ENCODE measurements around the gene AKR7A2.

The AKR7A2 gene

GRCh38 chr1:19344372-19344810 is 32.4 kb upstream of the AKR7A2 start:
- Histone ChIP-seq H3K9ac (ENCODE audit: low read length in 5 of 5) (no peak overlapping the region), H3K27me3 (ENCODE audit: control insufficient read depth in 5 of 5, insufficient read depth in 4 of 5, low read length in 5 of 5) (no peaks in the 10 kb centered on the region), H3K36me3 (ENCODE audit: control insufficient read depth in 5 of 5, insufficient read depth in 5 of 5, low read length in 5 of 5) (peaks cover 0 to 70% (median 57%) of the 10 kb centered on the region in 5 donors), H3K9me3 (ENCODE audit: control insufficient read depth in 5 of 5, low read length in 5 of 5) (no peaks in the 10 kb centered on the region), H3K4me3 (ENCODE audit: low read depth in 1 of 5, low read length in 5 of 5) (no peak overlapping the region), H3K4me1 (ENCODE audit: control insufficient read depth in 5 of 5, insufficient read depth in 5 of 5, low read length in 5 of 5) (peaks cover 0 to 29% (median 13%) of the 10 kb centered on the region in 5 donors), H3K27ac (ENCODE audit: low read depth, low read length) (no peak overlapping the region)

DNA sequence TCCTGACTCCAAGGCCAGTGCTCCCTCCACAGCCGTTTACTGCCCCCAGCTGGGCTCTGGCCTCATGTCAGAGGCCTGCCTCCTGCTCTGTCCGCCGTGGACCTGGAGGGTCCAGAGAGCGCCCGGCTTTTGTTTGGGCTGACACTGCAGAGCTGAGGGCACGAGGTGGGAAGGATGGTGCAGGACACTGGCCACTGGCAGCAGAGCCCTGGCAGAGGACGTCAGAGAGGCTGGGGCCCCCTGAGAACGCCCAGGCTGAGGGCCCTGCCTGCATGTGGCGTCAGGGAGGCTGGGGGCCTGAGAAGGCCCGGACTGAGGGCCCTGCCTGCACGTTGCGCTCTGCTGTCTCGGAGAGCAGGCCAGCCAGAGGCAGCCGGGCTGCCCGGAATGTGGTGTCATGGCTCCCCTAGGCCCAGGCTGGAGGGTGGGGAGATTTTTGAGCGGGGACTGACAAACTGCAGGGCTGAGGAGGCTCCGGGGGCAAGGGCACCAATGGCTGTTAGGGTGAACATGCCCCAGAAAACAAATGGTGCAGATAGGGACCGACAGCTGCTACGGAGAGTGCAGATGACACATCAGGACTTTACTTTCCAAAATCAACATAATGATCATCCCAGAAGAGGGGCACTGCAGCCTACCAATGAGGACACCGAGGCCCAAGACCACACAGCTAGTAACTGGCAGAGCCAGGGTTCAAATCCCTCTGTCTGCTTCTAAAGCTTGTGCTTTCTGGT is 31.8 kb upstream of the AKR7A2 start:
- Histone ChIP-seq H3K4me3 (ENCODE audit: low read depth in 1 of 5, low read length in 5 of 5) (no peak overlapping the region), H3K9me3 (ENCODE audit: control insufficient read depth in 5 of 5, low read length in 5 of 5) (no peaks in the 10 kb centered on the region), H3K4me1 (ENCODE audit: control insufficient read depth in 5 of 5, insufficient read depth in 5 of 5, low read length in 5 of 5) (peaks cover 0 to 29% (median 13%) of the 10 kb centered on the region in 5 donors), H3K36me3 (ENCODE audit: control insufficient read depth in 5 of 5, insufficient read depth in 5 of 5, low read length in 5 of 5) (peaks cover 0 to 68% (median 55%) of the 10 kb centered on the region in 5 donors), H3K9ac (ENCODE audit: low read length in 5 of 5) (no peak overlapping the region), H3K27me3 (ENCODE audit: control insufficient read depth in 5 of 5, insufficient read depth in 4 of 5, low read length in 5 of 5) (no peaks in the 10 kb centered on the region), H3K27ac (ENCODE audit: low read depth, low read length) (no peak overlapping the region)

- Histone ChIP-seq H3K4me1 (ENCODE audit: control insufficient read depth in 5 of 5, insufficient read depth in 5 of 5, low read length in 5 of 5) (peaks cover 0 to 29% (median 13%) of the 10 kb centered on the region in 5 donors), H3K27ac (ENCODE audit: low read depth, low read length) (no peak overlapping the region), H3K9me3 (ENCODE audit: control insufficient read depth in 5 of 5, low read length in 5 of 5) (no peaks in the 10 kb centered on the region), H3K9ac (ENCODE audit: low read length in 5 of 5) (no peak overlapping the region), H3K27me3 (ENCODE audit: control insufficient read depth in 5 of 5, insufficient read depth in 4 of 5, low read length in 5 of 5) (no peaks in the 10 kb centered on the region), H3K4me3 (ENCODE audit: low read depth in 1 of 5, low read length in 5 of 5) (no peak overlapping the region), H3K36me3 (ENCODE audit: control insufficient read depth in 5 of 5, insufficient read depth in 5 of 5, low read length in 5 of 5) (peaks cover 0 to 73% (median 54%) of the 10 kb centered on the region in 5 donors)
Measured at GRCh38 chr1:19342894-19343616, 31.1 kb upstream of the AKR7A2 start.

GRCh38 chr1:19342062-19342750 is 30.3 kb upstream of the AKR7A2 start:
- Histone ChIP-seq H3K4me3 (ENCODE audit: low read depth in 1 of 5, low read length in 5 of 5) (no peak overlapping the region), H3K36me3 (ENCODE audit: control insufficient read depth in 5 of 5, insufficient read depth in 5 of 5, low read length in 5 of 5) (peaks cover 0 to 81% (median 58%) of the 10 kb centered on the region in 5 donors), H3K27ac (ENCODE audit: low read depth, low read length) (no peak overlapping the region), H3K9me3 (ENCODE audit: control insufficient read depth in 5 of 5, low read length in 5 of 5) (no peaks in the 10 kb centered on the region), H3K9ac (ENCODE audit: low read length in 5 of 5) (no peak overlapping the region), H3K27me3 (ENCODE audit: control insufficient read depth in 5 of 5, insufficient read depth in 4 of 5, low read length in 5 of 5) (no peaks in the 10 kb centered on the region), H3K4me1 (ENCODE audit: control insufficient read depth in 5 of 5, insufficient read depth in 5 of 5, low read length in 5 of 5) (peaks cover 0 to 22% (median 13%) of the 10 kb centered on the region in 5 donors)

- Histone ChIP-seq H3K27ac (ENCODE audit: low read depth, low read length) (no peak overlapping the region), H3K4me3 (ENCODE audit: low read depth in 1 of 5, low read length in 5 of 5) (no peak overlapping the region), H3K27me3 (ENCODE audit: control insufficient read depth in 5 of 5, insufficient read depth in 4 of 5, low read length in 5 of 5) (no peaks in the 10 kb centered on the region), H3K9me3 (ENCODE audit: control insufficient read depth in 5 of 5, low read length in 5 of 5) (no peaks in the 10 kb centered on the region), H3K9ac (ENCODE audit: low read length in 5 of 5) (no peak overlapping the region), H3K36me3 (ENCODE audit: control insufficient read depth in 5 of 5, insufficient read depth in 5 of 5, low read length in 5 of 5) (peaks cover 0 to 86% (median 58%) of the 10 kb centered on the region in 5 donors), H3K4me1 (ENCODE audit: control insufficient read depth in 5 of 5, insufficient read depth in 5 of 5, low read length in 5 of 5) (peaks cover 0 to 22% (median 13%) of the 10 kb centered on the region in 5 donors)
Measured at GRCh38 chr1:19341201-19342061, 29.5 kb upstream of the AKR7A2 start.

GRCh38 chr1:19340387-19340937 is 28.5 kb upstream of the AKR7A2 start:
- no peaks in the 10 kb centered on the region for H3K9me3 ChIP-seq (ENCODE audit: control insufficient read depth in 5 of 5, low read length in 5 of 5)
- H3K27me3 ChIP-seq (ENCODE audit: control insufficient read depth in 5 of 5, insufficient read depth in 4 of 5, low read length in 5 of 5): no peaks in the 10 kb centered on the region
- peaks cover 0 to 80% (median 55%) of the 10 kb centered on the region in 5 donors for H3K36me3 ChIP-seq (ENCODE audit: control insufficient read depth in 5 of 5, insufficient read depth in 5 of 5, low read length in 5 of 5)
- no peak overlapping the region for H3K9ac ChIP-seq (ENCODE audit: low read length in 5 of 5)
- H3K4me1 ChIP-seq (ENCODE audit: control insufficient read depth in 5 of 5, insufficient read depth in 5 of 5, low read length in 5 of 5): peaks cover 0 to 22% (median 13%) of the 10 kb centered on the region in 5 donors
- H3K4me3 ChIP-seq (ENCODE audit: low read depth in 1 of 5, low read length in 5 of 5): no peak overlapping the region
- no peak overlapping the region for H3K27ac ChIP-seq (ENCODE audit: low read depth, low read length)

DNA sequence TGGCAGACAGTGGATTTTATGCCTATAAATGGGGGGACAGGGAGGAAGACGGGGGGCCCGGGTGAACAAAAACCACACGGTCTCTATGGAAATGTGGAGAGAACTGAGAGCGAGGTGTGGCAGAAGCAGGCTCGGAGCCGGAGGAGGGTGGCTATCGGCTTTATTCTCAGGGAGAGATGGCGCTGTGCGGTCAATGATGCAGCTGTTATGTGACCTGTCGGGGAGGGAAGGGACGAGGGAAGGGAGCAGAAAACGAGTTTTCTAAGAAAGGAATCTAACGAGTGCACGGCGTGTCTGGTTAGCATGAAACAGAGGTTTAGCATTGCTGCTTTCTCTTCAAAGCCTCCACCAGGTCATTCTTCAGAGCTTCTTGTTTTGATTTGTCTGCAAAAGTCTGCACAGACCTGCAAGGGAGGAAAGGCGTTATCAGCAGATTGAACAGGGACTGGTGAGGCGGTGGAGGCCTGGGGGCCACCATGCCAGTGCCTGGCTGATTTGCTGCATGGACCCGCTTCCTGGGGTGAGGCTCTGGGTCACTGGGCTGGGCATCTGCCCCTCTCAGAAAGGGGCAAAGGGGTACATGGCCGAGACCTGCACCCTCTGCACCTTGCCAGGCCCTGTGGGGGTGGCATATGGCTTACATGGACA is 27.4 kb upstream of the AKR7A2 start:
- H3K9me3 ChIP-seq (ENCODE audit: control insufficient read depth in 5 of 5, low read length in 5 of 5): no peaks in the 10 kb centered on the region
- H3K36me3 ChIP-seq (ENCODE audit: control insufficient read depth in 5 of 5, insufficient read depth in 5 of 5, low read length in 5 of 5): peaks cover 0 to 69% (median 44%) of the 10 kb centered on the region in 5 donors
- H3K4me1 ChIP-seq (ENCODE audit: control insufficient read depth in 5 of 5, insufficient read depth in 5 of 5, low read length in 5 of 5): peaks cover 0 to 22% (median 13%) of the 10 kb centered on the region in 5 donors
- H3K27me3 ChIP-seq (ENCODE audit: control insufficient read depth in 5 of 5, insufficient read depth in 4 of 5, low read length in 5 of 5): no peaks in the 10 kb centered on the region
- no peak overlapping the region for H3K9ac ChIP-seq (ENCODE audit: low read length in 5 of 5)
- H3K27ac ChIP-seq (ENCODE audit: low read depth, low read length): no peak overlapping the region
- no peak overlapping the region for H3K4me3 ChIP-seq (ENCODE audit: low read depth in 1 of 5, low read length in 5 of 5)

- H3K9me3 ChIP-seq (ENCODE audit: control insufficient read depth in 5 of 5, low read length in 5 of 5): no peaks in the 10 kb centered on the region
- no peaks in the 10 kb centered on the region for H3K27me3 ChIP-seq (ENCODE audit: control insufficient read depth in 5 of 5, insufficient read depth in 4 of 5, low read length in 5 of 5)
- peaks cover 0 to 63% (median 37%) of the 10 kb centered on the region in 5 donors for H3K36me3 ChIP-seq (ENCODE audit: control insufficient read depth in 5 of 5, insufficient read depth in 5 of 5, low read length in 5 of 5)
- H3K4me1 ChIP-seq (ENCODE audit: control insufficient read depth in 5 of 5, insufficient read depth in 5 of 5, low read length in 5 of 5): peaks cover 0 to 22% (median 13%) of the 10 kb centered on the region in 5 donors
- H3K27ac ChIP-seq (ENCODE audit: low read depth, low read length): no peak overlapping the region
- H3K9ac ChIP-seq (ENCODE audit: low read length in 5 of 5): no peak overlapping the region
- H3K4me3 ChIP-seq (ENCODE audit: low read depth in 1 of 5, low read length in 5 of 5): no peak overlapping the region
Measured at GRCh38 chr1:19338323-19338762, 26.4 kb upstream of the AKR7A2 start.

GRCh38 chr1:19337289-19337688 is 25.3 kb upstream of the AKR7A2 start:
- peaks cover 0 to 12% (median 11%) of the 10 kb centered on the region in 5 donors for H3K4me1 ChIP-seq (ENCODE audit: control insufficient read depth in 5 of 5, insufficient read depth in 5 of 5, low read length in 5 of 5)
- H3K36me3 ChIP-seq (ENCODE audit: control insufficient read depth in 5 of 5, insufficient read depth in 5 of 5, low read length in 5 of 5): peaks cover 0 to 62% (median 32%) of the 10 kb centered on the region in 5 donors
- no peak overlapping the region for H3K4me3 ChIP-seq (ENCODE audit: low read depth in 1 of 5, low read length in 5 of 5)

More at GRCh38 chr1:19337289-19337688, 25.3 kb upstream of the AKR7A2 start:
- no peak overlapping the region for H3K27ac ChIP-seq (ENCODE audit: low read depth, low read length)
- no peaks in the 10 kb centered on the region for H3K27me3 ChIP-seq (ENCODE audit: control insufficient read depth in 5 of 5, insufficient read depth in 4 of 5, low read length in 5 of 5)
- H3K9ac ChIP-seq (ENCODE audit: low read length in 5 of 5): no peak overlapping the region
- H3K9me3 ChIP-seq (ENCODE audit: control insufficient read depth in 5 of 5, low read length in 5 of 5): no peaks in the 10 kb centered on the region
